GM21390 (cell line): ENCODE results near the gene ERBB4.

ENCODE experiments used
- ATAC-seq: cut with Tn5 transposase; IDR thresholded peaks from one replicate; pipeline ENCODE4 v1.9.1; 2021; ENCODE audit not compliant: unreplicated experiment

ERBB4 gene

DNA sequence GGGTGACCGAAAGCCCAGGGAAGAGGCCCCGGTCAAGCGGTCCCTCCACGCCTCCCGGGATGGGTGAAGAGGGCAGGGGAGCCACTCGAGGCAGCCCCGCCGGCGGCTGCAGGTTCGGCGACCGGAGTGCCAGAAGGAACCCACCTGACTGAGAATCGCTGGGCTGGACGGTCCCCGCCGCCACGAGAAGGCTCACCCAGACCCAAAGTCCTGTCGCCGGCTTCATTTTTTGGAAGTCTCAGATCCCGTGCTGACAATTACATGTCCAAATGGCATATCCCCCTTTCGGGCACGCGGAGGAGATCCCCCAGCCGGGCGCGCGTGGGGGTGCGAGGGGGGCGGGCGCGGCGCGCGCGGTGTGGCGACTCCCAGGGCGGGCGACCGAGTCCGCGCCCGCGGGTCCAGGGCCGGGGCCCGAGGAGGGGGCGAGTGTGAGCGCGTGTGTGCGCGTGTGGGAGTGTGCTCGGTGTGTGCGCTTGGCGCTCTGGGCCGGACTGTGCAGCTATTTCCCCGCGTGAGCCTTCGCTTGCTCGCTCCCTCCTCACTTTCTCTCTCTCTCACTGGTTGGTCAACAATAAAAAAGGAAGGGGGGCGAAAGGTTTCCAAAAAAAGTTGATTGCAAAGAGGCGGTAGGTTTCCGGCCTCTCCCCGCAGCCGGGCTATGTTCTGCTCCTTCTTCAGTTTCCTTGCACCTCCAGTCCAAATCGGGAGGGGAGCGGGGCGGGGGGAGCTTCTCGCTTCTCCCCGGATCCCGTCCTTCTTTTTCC lies at the start of gene ERBB4:
ERBB4 (minus strand) TSS at position 498 of the 767 bp plus-strand sequence; CDS start at position 226, 272 bp downstream.
- ATAC-seq: peak; percentile 25

DNA sequence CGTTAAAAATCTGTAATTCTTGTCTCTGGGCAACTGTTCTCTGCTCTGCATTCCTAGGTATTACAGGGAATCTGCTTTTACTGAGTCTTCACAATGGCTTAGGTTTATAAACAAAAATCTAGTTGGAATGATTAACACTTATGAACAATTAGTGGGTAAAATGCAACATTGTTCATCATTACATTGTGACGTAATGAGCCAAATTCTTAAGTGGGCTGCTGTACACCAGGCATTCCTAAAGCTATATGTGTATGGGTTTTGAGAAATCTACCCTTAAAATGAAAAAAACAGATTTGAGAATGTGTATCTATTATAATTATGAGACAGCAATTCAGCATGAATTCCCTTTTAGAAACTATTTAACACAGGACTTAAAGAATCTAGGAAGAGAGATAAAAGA lies 41.5 kb upstream of the ERBB4 start:
- ATAC-seq: no peak

DNA sequence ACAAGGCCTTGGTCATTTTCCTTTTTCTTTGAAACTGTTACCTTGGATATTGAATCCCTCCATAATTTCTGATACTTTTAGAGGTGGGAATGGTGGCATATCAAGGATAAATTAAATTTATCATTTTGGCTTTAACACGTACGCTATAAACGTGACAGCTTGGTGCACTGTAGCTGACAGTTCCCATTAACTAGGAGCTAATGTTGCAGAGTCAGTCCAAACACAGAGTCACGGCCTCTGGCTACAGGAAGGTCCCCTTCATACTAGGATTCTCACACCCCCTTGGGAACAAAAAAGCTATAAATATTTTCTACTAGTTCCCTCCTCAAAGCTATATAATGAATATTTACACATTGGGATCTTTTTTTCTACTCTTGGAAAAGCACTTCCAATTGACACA lies 17.7 kb upstream of the ERBB4 start:
- ATAC-seq: no peak

DNA sequence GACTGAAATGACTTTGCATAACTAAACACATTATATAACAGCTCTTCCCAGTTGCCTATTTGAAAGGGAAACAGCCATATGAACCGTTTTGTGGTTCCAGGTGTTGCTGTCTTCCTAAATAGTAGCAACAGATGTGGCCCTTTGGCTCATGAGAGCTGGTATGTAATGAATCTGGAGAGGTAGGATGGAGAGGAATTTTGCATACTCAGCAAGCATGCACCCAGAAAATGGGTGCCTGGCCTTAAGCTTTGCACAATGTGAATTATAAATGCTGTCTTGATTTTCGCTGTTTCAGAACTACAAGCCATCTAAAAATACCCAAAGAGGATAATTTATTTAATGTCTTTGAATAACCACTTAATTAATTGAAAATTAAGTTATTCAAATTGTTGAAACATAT lies 15.6 kb upstream of the ERBB4 start:
- no peak for ATAC-seq

GRCh38 chr2:212549941-212550340 lies 11.3 kb upstream of the ERBB4 start:
- ATAC-seq: no peak

GRCh38 chr2:212549463-212549862 lies 10.9 kb upstream of the ERBB4 start:
- no peak for ATAC-seq

GRCh38 chr2:212548455-212548819 lies 9.8 kb upstream of the ERBB4 start:
- ATAC-seq: no peak

GRCh38 chr2:212547716-212548454 lies 9.3 kb upstream of the ERBB4 start:
- no peak for ATAC-seq

- ATAC-seq: no peak
Measured at GRCh38 chr2:212546669-212547068, 8.1 kb upstream of the ERBB4 start.

- no peak for ATAC-seq
Measured at GRCh38 chr2:212540341-212540740, 1.7 kb upstream of the ERBB4 start.

DNA sequence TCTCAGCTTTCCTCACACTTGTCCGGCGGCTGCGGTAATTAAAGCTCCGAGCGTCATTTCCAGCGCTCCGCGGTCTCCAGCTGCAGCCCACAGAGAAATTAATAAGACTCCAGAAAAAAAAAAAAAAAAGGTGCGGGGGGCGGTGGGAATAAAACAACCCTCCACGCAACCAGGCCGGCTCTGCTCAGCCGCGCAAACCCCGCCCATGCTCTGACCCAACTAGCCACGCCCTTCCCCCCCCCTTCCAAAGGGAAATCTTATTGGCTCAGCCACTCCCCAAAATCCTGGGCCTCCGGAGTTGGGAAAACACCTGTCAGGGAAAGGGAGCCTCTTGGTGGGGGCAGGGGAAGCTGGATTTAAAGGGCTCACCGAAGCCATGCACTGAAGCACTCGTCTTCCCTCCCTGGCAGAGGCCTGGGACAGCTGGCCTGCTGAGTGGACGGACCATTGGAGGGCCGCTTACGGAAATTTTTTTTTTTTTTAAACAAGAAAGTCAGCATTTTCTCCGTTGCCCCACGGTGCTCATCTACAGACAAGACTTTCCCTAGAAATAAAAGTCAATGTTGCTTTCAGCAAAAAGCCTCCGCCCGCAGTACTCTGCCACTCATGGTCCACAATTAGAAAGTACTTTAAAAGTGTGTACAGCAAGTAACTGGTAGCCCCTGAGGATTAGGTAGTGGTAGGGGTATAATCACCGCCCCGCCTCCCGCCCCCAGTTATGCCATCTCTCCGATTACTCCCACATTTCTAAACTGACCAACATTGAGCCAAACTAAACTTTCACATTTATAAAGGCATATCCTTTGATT lies 674 bp upstream of the ERBB4 start:
- no peak for ATAC-seq

DNA sequence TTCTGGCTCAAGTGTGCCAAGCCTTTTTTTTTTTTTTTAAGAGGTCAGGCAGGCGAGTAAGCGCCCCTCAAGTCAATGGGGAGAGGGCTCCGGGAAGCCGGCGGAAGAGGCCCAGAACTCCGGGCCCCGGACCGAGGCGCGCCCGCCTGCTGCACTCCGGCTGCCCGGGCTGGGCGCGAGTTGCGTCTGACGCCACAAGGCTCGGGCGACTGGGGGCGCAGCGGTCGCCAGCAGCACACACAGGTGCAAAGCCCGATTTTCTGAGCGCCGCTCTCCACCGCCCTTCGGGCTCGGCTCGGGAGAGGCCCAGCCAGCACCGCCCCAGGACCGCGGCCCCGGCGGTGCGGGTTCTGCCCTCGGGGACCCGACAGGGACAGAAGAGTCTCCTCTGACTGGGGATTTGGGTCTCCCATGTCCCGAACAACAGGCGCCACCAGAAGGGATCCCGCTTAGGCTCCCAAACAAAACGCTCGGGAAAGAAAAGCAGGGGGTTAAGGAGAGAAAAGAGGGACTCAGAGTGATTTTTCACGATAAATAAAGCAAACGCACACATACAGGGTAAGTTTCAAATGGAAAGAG lies 787 bp downstream of the ERBB4 start:
- ATAC-seq: peak; percentile 37

- ATAC-seq: peak; percentile 15
Measured at GRCh38 chr2:212536817-212537725, 1.5 kb downstream of the ERBB4 start.

DNA sequence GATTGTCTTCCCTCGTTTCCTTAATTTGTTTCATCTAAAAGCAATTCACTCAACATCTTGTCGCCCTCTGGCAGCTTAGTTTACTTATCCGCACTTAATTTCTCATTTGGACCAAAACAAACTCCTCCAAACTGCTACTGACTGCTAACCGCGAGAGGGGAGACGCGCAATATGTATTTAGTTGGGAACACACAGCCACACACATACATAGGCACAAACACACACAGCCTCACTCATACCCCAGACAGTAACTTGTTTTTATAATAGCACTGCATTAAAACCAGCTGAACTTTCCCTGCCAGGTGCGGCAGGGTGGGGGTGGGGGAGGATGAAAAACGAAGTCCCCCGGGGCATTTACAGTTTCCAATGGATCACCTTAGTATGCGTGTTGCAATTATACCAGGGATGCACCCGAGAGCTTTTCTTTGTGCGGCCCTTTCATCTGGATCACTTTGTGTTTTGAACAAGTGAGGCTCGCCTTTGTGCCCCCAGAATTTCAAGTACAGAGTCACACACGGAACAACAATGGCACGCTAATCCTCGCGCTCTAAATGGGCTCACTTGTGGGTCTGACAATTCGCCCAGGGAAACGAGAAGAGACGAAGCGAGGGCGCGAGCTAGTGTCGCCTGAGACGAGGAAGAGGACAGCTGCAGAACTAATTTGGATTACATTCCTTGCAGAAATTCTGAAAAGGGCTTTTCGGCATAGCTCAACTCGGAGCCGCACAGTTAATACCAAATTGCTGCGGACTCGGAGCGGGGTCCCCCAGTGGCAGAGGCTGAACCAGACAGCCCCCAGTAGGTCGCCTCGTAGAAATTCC lies 2.4 kb downstream of the ERBB4 start:
- ATAC-seq: no peak

DNA sequence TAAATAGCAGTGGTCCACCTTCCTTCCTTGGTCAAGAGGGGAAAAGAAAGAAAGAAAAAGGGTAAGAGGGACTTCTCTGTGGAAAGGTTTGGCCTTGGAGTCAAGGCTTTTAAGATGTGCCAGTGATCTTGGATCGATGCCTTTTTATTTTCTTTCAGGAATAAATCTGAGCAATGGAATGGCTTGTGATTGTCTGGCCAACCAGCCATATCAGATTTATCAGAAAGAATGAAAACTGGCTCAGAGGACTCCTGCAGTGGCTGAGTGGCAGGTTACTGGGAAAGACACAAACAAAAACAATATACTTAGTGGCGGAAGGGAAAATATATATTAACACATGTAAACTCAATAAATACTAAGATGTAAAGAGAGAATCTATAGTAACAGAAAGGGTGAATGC lies 4.3 kb downstream of the ERBB4 start:
- ATAC-seq: no peak

DNA sequence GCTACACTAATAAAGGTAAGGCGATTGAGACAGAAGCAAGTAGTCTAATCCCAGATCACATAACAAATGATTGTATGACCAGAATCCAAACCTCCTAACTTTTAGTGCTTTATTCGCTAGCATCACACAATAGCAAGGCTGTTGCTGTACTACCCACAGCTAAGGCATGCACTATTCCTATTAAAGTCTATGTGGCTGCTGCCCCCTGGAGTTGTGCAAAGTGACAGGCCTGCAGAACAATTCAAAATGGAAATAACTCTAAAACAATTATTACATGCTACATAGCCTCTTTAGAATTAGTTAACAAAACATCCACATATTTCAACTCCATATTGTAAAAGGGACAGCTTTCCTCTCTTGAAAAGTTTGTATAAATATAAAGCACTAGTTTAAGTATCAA lies 6.0 kb downstream of the ERBB4 start:
- ATAC-seq: no peak

- no peak for ATAC-seq
Measured at GRCh38 chr2:212532087-212532486, 6.5 kb downstream of the ERBB4 start.

- ATAC-seq: no peak
Measured at GRCh38 chr2:212531499-212531898, 7.1 kb downstream of the ERBB4 start.

- ATAC-seq: no peak
Measured at GRCh38 chr2:212530991-212531390, 7.6 kb downstream of the ERBB4 start.
